ENCODE data around the gene ARHGEF3.
"Not testable (repeated sequence)": the region's sequence is repeated elsewhere in the genome, so short reads cannot be mapped to it uniquely, and the experiment has no call there.

The ARHGEF3 gene

GRCh38 chr3:56702490-56703315 is 99.0 kb downstream of the ARHGEF3 start:
- no peak for TF ChIP-seq TARDBP (IDR thresholded peaks at IDR 0.05)
- TF ChIP-seq NFRKB (IDR thresholded peaks at IDR 0.05), result no peak
- TF ChIP-seq SUZ12 (IDR thresholded peaks at IDR 0.05), result no peak
- no peak for TF ChIP-seq LEF1 (IDR thresholded peaks at IDR 0.05; ENCODE audit: borderline replicate concordance)
- no peak for TF ChIP-seq BHLHE40 (IDR thresholded peaks at IDR 0.05; ENCODE audit: borderline replicate concordance)
- TF ChIP-seq ZNF384 (IDR thresholded peaks at IDR 0.05), result no peak
- no peak for TF ChIP-seq FOXA1 (IDR thresholded peaks at IDR 0.05)
- TF ChIP-seq CTBP1 (IDR thresholded peaks at IDR 0.05; ENCODE audit: borderline replicate concordance), result no peak
- TF ChIP-seq PKNOX1 (IDR thresholded peaks at IDR 0.05), result no peak
- no peak for TF ChIP-seq L3MBTL2 (conservative IDR thresholded peaks at IDR 0.05)
- peak; percentile 49 for DNase-seq (ENCODE audit: extremely low spot score)
- POLR2A ChIA-PET, result no interaction called here
- CTCF ChIA-PET, result interaction anchor here (0.6 to 2.9 kb wide), 5 partner anchors 43 to 285 kb away, joined by 3 to 27 read pairs (median 3); no protein-coding TSS in a partner anchor

- ChIA-PET CTCF (interaction anchor here (0.5 to 2.9 kb wide), 4 partner anchors 100 to 353 kb away, joined by 3 to 27 read pairs (median 4); no protein-coding TSS in a partner anchor), POLR2A (no interaction called here)
- no peak for DNase-seq (ENCODE audit: extremely low spot score)
- TF ChIP-seq SP1 (IDR thresholded peaks at IDR 0.05), result no peak
- TF ChIP-seq HDGF (IDR thresholded peaks at IDR 0.05; ENCODE audit: borderline replicate concordance), result no peak
- TF ChIP-seq FOXA1 (IDR thresholded peaks at IDR 0.05), result no peak
- TF ChIP-seq L3MBTL2 (conservative IDR thresholded peaks at IDR 0.05), result no peak
- TF ChIP-seq ZNF384 (IDR thresholded peaks at IDR 0.05), result no peak
- TF ChIP-seq BHLHE40 (IDR thresholded peaks at IDR 0.05; ENCODE audit: borderline replicate concordance), result no peak
- TF ChIP-seq FOXM1 (IDR thresholded peaks at IDR 0.05; ENCODE audit: borderline replicate concordance), result no peak
- no peak for TF ChIP-seq SUZ12 (IDR thresholded peaks at IDR 0.05)
- TF ChIP-seq CTBP1 (IDR thresholded peaks at IDR 0.05; ENCODE audit: borderline replicate concordance), result no peak
- TF ChIP-seq ELF4 (IDR thresholded peaks at IDR 0.05), result no peak
- no peak for TF ChIP-seq PKNOX1 (IDR thresholded peaks at IDR 0.05)
- TF ChIP-seq FOXK2 (IDR thresholded peaks at IDR 0.05), result no peak
- no peak for TF ChIP-seq ARNT (IDR thresholded peaks at IDR 0.05)
- no peak for TF ChIP-seq TARDBP (IDR thresholded peaks at IDR 0.05)
- no peak for TF ChIP-seq NFRKB (IDR thresholded peaks at IDR 0.05)
- TF ChIP-seq LEF1 (IDR thresholded peaks at IDR 0.05; ENCODE audit: borderline replicate concordance), result no peak
Observed at GRCh38 chr3:56700151-56700550, 101.6 kb downstream of the ARHGEF3 start.

GRCh38 chr3:56694867-56695683 is 106.7 kb downstream of the ARHGEF3 start:
- POLR2A ChIA-PET, result interaction anchor here (0.7 kb wide), 1 partner anchor 12 kb away, joined by 3 read pairs; the partner anchor contains the start of gene TASOR
- CTCF ChIA-PET, result interaction anchor here (1.1 kb wide), 1 partner anchor 300 kb away, joined by 3 read pairs; no protein-coding TSS in a partner anchor
- DNase-seq (ENCODE audit: extremely low spot score), result no peak
- TF ChIP-seq ARNT (IDR thresholded peaks at IDR 0.05) (no peak), LEF1 (IDR thresholded peaks at IDR 0.05; ENCODE audit: borderline replicate concordance) (no peak), FOXK2 (IDR thresholded peaks at IDR 0.05) (no peak), TARDBP (IDR thresholded peaks at IDR 0.05) (no peak), CTBP1 (IDR thresholded peaks at IDR 0.05; ENCODE audit: borderline replicate concordance) (no peak), NFRKB (IDR thresholded peaks at IDR 0.05) (no peak), HDGF (IDR thresholded peaks at IDR 0.05; ENCODE audit: borderline replicate concordance) (no peak), L3MBTL2 (conservative IDR thresholded peaks at IDR 0.05) (no peak), ELF4 (IDR thresholded peaks at IDR 0.05) (no peak), FOXM1 (IDR thresholded peaks at IDR 0.05; ENCODE audit: borderline replicate concordance) (no peak), PKNOX1 (IDR thresholded peaks at IDR 0.05) (no peak), SP1 (IDR thresholded peaks at IDR 0.05) (no peak), FOXA1 (IDR thresholded peaks at IDR 0.05) (no peak), BHLHE40 (IDR thresholded peaks at IDR 0.05; ENCODE audit: borderline replicate concordance) (no peak), SUZ12 (IDR thresholded peaks at IDR 0.05) (no peak), ZNF384 (IDR thresholded peaks at IDR 0.05) (no peak)

GRCh38 chr3:56693750-56694149 is 108.0 kb downstream of the ARHGEF3 start:
- no peak for DNase-seq (ENCODE audit: extremely low spot score)
- POLR2A ChIA-PET, result no interaction called here
- TF ChIP-seq ARNT (IDR thresholded peaks at IDR 0.05) (no peak), FOXM1 (IDR thresholded peaks at IDR 0.05; ENCODE audit: borderline replicate concordance) (no peak), FOXK2 (IDR thresholded peaks at IDR 0.05) (no peak)
- CTCF ChIA-PET, result interaction anchor here (0.6 to 1.1 kb wide), 2 partner anchors 301 to 996 kb away, joined by 3 to 4 read pairs; no protein-coding TSS in a partner anchor

GRCh38 chr3:56692520-56693433 is 109.0 kb downstream of the ARHGEF3 start:
- CTCF ChIA-PET, result interaction anchor here (0.6 kb wide), 1 partner anchor 997 kb away, joined by 4 read pairs; no protein-coding TSS in a partner anchor

GRCh38 chr3:56692001-56692365 is 109.8 kb downstream of the ARHGEF3 start:
- CTCF ChIA-PET; POLR2A ChIA-PET; DNase-seq (ENCODE audit: extremely low spot score): not testable (repeated sequence)

More at GRCh38 chr3:56692520-56693433, 109.0 kb downstream of the ARHGEF3 start:
- DNase-seq (ENCODE audit: extremely low spot score); POLR2A ChIA-PET: not testable (repeated sequence)
